Endometrial microvascular endothelial cells (primary cell): ENCODE data around the gene CAMTA1. TPM values are rescaled to one million over a fixed set of nuclear protein-coding genes. Genes with fewer than 3 reads are reported as not detected.

ENCODE experiments used
- in situ Hi-C: cut with HindIII; loops from 2 replicates; pipeline ENCODE4 v1.10.0; 2017; ENCODE audit warnings: low sequenced_read_pairs, low pct_unique_long_range_greater_than_20kb; ENCODE audit errors: inconsistent ontology term
- total RNA-seq: library from RNA; depleted of rRNA; stranded (reverse); fragments of >200 nt; gene quantifications from one replicate; pipeline ENCODE4 v1.2.3, GENCODE V29; 2015; ENCODE audit errors: inconsistent ontology term

CAMTA1 gene
- total RNA-seq, 1 donor from 2014 or later = 89.0 TPM

DNA sequence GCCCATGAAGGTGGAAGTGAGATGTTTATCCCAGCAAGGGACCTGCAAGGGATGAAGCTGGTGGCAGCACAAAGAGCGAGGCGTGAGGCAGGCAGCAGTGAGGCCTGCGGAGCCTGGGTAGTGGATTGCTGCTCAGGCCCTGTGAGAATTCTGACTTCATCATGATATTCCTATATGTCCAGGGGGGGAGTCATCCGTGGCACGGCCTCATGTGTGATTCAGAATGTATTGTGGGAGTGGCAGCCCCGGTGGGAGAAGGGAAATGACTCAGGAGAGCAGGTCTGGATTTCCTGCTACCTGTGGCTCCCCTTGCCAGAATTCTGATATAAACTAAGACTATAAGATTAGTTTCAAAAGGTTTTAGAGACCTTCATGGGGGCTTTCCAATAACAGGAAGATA lies 240.9 kb downstream of the CAMTA1 start:
- in situ Hi-C loops = no loop called here

DNA sequence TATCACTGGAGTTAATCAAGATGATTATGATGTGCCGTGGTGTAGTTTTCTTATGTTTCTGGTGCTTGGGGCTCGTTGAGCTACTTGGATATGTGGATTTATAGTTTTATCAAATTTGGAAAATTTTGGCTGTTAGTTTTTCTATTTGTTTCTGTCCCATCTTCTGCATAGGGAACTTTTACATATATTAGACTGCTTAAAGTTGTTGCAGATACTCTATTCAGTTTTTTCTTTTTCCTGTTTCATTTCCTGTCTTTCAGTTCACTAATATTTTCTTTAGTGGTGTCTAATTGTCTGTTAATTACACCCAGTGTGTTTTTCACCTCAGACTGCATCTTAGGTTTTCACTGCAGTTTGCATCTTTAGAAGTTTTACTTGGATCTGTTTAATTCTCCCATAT lies 247.7 kb downstream of the CAMTA1 start:
- in situ Hi-C loops = no loop called here

DNA sequence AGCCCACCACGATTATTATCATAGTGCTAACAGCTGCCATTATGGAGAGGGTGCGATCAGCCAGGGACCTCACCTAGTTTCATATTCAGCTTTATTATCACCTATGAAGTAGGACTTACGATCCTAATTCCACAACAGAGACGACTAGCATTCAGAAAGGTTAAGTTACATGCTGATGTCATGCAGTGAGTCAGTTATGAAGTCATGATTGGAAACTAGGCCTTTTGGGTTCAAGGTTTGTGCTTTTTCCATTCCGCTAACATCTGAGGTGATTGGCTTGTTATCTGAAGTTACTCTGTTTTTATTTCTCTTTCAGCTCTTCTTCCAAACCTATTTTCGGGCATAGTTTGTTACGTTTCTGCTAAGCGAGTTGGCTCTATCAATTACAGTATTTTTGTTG lies 251.1 kb downstream of the CAMTA1 start:
- in situ Hi-C loops = no loop called here

DNA sequence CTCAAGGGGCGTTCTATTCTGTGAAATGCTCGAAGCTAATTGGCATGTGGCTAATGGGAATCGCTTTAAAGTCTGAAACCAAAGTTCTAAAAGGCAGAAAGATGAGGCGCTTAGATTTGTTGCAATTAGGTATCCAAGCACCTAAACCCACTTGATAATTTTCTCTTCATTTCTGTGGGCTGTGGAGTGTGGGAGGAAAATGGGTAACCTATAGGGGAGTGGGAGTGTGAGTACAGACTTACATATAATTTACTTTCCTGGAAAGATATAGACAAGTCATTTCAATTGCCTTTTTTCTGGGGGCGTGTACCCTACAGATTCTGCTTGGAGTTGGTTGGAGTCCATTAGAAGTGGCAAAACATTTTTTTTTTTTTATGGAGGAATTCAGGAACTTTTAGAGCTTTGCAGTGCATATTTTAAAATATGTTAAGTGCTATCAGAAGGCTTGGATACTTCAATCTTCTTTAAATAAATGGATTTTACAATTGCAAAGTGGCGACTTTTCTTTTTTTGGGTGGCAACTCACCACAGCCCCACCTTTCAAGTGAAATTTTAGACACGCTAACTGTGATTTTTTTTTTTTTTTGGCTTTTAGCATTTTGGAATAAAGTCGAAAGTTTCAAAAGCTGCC lies 254.5 kb downstream of the CAMTA1 start:
- in situ Hi-C loops = no loop called here

DNA sequence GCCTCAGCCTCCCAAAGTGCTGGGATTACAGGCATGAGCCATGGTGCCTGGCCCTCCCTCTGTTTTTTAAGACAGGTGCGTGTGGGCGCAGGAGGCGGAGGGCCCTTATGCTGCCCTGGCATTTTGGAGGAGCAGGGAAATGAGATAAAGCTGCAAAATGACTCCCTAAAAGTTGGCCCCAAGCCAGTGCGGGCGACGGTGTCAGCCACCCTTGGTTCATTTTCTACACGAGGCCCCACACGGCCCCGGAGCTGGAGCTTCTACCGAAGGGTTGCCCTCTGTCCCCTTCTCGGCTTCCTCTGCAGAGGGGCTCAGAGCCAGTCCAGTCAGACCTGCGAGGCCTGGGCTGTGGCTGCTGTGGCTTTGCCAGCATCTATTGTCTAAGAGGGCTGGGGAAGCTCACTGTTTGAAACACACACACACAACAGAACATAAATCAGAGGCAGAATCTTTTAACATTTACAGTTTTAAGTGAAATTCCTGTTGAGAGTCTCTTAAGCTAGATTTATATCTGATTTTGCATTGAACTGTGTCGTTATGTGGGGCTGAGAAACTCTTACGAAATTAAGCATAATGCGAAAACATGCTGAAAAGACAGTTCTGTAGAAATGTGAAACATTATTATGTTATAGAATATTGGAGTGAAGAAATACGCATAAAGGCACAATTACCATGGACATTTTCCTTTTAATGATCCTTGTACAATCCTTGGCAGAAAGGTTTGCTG lies 255.9 kb downstream of the CAMTA1 start:
- in situ Hi-C loops = no loop called here

DNA sequence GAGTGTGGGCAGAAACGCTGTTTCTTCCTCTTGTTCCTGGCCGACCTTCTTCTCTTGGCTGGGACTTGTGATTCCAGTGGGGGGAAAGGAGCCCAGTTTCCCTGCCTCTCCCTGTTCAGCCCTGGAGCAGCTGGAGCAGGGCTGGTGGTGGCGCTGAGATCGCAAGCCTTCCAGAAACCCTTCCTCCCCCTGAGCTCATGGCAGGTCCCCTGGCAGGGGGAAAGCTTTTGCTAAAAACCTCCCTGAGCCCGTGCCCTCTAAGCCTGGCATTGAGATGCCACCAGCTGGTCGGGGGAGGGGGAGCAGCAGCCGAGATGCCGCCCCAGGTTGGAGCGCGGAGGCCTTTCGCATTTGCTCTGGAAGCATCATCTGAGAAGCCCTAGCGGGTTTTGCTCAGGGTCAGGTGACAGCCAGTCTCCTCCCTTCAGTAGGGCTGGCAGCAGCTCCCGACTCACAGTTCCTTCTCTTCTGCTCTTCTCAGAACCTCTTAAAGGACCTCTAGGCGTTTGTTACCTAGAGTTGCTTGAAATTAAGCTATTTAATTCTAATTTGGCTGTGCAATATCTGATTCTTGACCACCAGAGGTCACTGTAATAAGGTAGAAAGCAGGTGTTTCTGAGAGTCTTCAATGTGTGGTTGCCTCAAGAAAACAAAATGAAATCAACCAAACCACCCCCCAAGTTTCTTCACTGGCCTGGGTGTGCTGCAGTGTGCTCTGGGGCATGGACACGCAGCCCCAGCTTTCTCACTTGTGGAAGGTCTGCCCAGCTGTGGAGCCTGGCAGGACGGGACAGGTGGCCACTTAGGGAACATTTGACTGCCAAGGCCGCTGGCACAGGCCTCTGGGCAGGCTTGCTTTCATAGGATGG lies 257.3 kb downstream of the CAMTA1 start:
- in situ Hi-C loops = no loop called here

DNA sequence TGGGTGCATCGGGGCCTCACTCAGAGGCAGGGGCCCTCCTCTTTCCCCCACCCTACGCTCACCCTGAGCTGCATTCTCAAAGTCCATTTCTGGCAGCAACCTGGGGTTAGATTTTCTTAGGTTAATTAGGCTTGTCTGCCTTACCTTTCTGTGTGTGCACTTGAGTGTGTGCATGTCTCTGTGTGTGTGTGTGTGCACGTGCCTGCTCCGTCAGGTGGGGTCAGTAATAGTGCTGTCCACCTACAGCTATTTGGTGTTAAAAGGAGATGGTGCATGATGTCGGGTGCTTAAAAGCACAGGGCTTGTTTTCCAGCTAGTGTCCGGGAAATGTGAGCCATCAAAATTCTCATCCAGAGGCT lies 257.9 kb downstream of the CAMTA1 start:
- in situ Hi-C loops = no loop called here

DNA sequence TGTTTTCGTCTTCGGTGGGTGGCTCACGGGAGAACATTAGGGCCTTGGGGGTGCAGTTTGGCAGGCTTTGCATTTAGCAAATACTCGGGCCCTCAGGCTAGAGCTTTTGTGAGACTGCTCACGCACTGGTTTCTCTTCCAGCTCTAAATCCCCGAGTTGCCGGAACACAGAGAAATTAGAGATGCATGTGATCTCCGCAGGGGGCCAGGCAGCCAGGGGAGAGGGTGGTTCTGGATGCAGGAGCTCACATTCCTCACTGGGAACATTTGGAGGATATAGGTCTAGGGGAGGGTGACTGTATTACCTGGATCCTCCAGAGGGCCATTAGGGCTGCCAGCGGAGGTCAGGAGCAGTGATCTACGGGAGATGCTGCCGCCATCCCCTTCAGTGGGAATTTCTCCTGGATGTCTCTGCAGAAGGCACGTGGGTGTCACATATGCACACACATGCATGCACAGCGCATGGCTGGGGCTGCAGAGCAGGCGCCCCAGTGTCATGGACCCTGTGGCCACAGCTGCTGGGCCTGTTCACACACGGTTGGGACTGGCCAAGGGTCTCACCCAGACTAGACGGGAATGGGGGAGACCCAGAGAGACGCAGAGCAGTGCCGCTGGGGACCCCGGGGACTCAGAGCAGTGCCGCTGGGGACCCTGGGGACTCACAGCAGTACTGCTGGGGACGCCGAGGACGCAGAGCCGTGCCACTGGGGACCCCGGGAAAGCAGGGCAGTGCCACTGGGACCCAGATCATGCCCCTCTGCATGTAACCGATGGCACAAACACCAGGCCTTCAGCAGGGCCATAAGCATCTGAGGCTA lies 258.7 kb downstream of the CAMTA1 start:
- in situ Hi-C loops = no loop called here

DNA sequence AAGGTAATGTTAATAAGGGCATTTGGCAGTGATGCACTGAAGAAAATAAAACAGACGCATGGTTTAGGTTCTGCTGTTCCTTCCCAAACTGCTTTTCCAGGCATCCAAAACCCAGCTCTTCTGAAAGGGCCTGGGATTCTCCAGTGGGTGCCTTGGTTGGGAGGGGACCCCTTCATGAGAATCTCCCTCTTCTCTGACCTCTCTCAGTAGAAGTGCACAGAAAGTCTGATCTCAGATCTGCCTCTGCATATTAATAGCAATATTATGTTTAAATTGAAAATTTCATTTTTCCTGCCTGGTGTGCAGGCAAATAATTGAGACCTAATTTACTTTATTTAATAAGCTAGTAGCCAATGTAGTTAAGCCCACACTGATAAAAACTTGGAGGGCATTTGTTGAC lies 260.6 kb downstream of the CAMTA1 start:
- in situ Hi-C loops = no loop called here

DNA sequence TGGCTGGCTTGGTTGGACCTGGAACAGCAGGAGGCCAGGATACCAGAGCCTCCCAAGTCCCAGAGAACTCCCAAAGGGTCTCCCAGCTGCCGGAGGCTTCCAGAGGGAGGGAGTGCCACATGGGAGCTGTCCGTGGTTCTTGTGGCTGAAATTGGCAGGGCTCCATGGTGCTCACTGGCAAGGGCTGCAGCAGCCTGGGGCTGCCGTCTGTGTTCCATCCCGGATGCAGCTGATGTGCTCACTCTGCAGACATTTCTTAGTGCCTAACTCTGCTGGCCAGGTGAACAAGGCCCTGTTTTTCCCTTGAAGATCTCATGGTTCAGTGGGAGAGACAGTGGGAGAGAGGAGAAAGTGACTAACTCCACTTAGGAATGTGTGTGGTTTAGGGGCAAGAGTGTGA lies 261.1 kb downstream of the CAMTA1 start:
- in situ Hi-C loops = no loop called here

DNA sequence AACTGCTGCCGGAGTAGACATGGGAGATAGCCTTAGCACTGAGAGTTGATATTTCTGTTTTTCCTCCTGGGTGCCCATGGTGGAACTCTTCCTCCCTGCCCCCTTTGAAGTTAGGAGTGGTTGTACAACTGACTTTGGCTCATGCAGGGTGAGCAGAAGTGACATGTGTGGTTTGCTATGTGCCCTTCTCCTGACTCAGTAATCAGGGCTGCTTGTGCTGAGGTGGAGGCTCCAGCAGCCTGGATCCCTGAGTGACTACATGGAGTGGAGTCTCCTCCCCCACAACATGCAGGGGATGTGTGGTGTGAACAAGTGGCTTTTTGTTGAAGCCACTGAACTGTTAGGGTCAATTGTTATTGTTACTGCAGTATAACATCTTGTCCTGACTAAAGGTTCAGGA lies 261.6 kb downstream of the CAMTA1 start:
- in situ Hi-C loops = no loop called here

DNA sequence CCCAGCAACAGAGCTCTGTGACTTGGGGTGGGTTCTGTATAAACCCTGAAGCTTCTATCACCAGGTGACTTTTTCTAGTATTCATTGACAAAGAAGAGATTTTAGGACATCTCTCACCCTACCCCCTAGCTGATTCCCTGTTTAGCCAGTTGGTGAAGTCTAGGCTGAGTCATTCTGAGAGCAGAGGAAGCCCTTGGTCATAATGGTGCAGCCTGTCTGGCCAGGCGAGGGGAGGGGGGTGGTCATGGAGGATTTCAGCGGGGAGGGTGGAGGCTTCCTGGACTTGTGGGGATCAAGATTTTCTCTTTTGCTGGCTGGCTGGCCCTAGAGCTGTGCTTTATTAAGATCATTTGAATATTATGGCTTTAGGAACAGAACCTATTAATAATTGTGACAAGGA lies 262.6 kb downstream of the CAMTA1 start:
- in situ Hi-C loops = no loop called here

DNA sequence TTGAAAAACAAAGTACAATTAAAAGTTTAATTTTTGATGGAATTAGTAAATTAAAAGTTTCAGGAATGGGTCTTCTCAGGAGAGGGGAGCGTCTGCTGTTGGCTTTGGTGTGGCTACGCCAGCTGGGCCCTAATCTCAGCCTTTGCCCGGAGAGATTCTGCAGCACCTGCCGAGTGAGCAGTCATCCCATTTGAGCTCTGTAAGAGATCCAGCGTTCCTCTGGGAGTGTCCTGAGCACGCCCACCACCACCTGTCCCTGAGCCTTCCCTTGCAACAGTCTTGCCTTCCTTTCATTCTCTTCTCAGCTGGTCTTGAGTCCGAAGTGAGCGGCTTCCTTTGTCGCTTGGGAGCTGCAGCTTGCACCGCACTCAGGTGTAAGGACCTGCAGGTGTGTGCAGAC lies 263.1 kb downstream of the CAMTA1 start:
- in situ Hi-C loops = no loop called here

DNA sequence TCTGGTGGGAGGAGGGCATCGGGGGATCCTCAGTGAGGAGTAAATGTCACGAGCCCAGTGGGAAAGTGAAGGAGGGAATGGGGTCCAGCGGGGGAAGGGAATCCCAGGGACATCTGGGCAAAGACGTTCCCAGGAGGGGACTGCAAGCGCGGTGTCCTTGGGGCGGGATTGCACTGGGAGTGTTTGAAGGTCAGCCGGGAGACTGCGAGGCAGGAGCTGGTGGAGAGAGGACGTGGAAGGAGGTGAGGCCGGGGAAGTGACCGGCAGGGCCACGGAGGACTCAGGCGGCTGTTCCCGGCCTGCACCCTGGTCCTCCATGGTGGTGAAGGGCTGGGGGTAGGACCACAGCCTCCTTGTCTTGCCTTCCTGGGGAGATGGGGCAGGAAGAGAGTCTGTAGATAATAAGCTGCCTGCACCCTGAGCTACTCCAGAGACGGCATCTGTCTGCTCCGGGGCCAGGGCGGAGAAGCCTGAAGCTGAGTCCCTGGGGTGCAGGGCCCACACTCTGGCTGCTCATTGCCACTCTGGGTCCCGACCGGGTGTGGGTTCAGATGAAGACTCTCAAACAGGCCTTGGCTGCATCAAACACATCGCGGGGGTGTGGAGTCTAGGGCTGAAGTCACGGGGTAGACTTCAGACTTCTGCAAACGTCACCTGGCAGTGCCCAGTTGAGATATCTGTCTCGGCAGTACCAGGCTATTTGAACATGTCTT lies 264.8 kb downstream of the CAMTA1 start:
- in situ Hi-C loops = no loop called here

DNA sequence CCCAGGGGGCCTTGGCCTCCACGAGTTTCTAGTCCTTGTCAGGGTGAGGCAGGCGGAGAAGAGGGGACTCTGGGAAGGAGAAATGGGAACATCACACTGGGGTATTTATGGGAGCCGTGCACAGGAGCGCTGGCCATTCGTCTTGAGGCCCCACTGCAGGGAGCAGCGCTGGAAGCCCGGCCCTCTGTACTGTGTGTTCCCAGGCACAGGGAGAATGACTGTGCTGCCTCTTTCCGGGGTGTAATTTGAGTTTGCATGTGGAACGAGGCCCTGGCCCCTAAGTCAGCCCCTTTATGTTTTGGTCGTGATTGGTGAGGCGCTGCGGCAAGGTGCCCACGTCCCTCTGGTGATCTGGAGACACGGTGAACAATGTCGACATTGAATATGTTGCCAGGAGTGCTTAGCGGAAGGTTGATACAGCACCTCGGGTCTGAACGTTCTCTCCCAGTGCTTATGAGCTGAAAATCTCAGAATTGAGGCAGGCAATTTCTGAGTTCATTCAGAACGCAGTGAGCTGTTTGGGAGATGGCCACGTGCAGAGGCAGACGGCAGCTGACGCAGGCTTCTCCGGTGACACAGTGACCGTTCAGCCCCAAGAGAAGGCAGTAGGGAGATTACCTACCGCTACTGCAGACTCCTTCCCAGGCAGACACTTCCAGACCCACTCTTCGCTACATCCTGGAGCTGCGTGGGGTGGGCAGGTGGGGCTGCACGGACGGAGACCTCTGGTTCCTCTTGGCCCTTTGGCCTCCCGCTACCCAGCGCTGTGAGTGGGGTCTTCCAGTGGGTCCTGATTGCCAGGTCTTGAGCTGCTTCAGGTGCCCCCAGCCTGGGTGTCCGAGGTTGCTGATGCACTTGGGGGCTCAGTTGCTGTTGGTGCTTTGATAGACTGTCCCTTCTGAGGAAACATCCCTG lies 265.8 kb downstream of the CAMTA1 start:
- in situ Hi-C loops = no loop called here

DNA sequence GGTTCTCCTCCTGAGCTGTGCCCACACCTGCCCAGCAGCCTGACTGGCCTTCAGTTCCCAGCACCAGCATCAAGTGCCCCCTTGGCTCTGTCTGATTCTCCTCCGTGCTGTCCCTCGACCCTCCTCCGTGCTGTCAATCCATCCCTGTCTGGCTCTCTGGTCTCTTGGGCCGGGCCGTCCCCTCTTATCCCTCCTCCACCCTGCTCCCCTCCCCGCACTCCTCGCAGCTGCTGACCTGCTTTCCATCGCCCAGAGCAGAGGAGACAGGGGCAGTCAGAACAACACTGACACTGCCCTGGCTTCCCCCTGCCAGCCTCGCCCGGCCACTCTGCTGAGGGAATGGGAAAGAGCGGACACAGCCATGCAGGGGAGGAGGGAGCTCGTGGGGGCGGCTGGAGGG lies 267.4 kb downstream of the CAMTA1 start:
- in situ Hi-C loops = no loop called here

DNA sequence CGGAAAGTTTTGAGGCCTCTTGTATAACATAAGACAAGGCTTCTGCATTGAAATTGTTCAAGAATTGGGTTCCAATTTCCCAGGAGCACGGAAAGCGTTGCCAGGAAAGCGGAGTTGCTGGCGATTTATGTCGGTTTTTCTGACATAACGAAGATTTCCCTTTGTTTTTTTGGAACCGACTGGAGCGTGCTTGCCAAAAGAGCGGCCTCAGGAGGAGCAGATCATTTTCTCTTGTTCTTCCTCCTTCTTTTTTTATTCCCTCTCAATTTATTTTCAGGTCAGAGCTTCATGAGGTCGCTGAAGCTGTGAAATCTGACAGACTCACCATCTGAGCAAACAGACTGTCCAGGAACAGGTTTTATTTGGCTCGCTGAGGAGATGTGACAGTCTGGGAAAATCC lies 275.5 kb downstream of the CAMTA1 start:
- in situ Hi-C loops = no loop called here
